HepG2 (cell line): ENCODE results near the gene MEIG1. TPM values are rescaled to one million over a fixed set of nuclear protein-coding genes. Genes with fewer than 3 reads are reported as not detected.

Experiments used
- CHCHD3 ChIP-seq: sonication (generic); formaldehyde crosslinking; IDR thresholded peaks from 2 replicates; pipeline ENCODE4 v1.8.0; 2022; ENCODE audit warnings: mild to moderate bottlenecking, missing genetic modification reagents, moderate library complexity
- GABPB1 ChIP-seq: IDR thresholded peaks from 2 replicates; pipeline ENCODE4 v1.6.1; 2016; ENCODE audit warnings: mild to moderate bottlenecking, missing genetic modification reagents, moderate library complexity, missing compliant biosample characterization
- GATAD2A ChIP-seq: IDR thresholded peaks from 2 replicates; pipeline ENCODE4 v1.6.1; 2016
- IRF2 ChIP-seq: IDR thresholded peaks from 2 replicates; pipeline ENCODE4 v1.6.1; 2018; ENCODE audit warnings: missing genetic modification reagents, missing compliant biosample characterization
- KLF9 ChIP-seq: IDR thresholded peaks from 2 replicates; pipeline ENCODE4 v1.6.1; 2016; ENCODE audit warnings: low read depth
- MYC ChIP-seq: sonication (generic); formaldehyde crosslinking; IDR thresholded peaks from 2 replicates; pipeline ENCODE4 v1.9.0; 2021; ENCODE audit warnings: missing genetic modification reagents, borderline replicate concordance
- MZF1 ChIP-seq: sonication (generic); formaldehyde crosslinking; IDR thresholded peaks from 2 replicates; pipeline ENCODE4 v1.8.1; 2023; ENCODE audit warnings: mild to moderate bottlenecking, missing genetic modification reagents, borderline replicate concordance
- PHF5A ChIP-seq: IDR thresholded peaks from one replicate; pipeline ENCODE4 v1.6.1; 2018; ENCODE audit warnings: low read depth, missing genetic modification reagents; ENCODE audit not compliant: unreplicated experiment
- POLR2G ChIP-seq: fragments of 200-400 bp; formaldehyde crosslinking; IDR thresholded peaks from 2 replicates; pipeline ENCODE4 v1.6.1; 2018; ENCODE audit warnings: mild to moderate bottlenecking, low read depth, low read length, moderate library complexity
- PRPF4 ChIP-seq: fragments of 200-400 bp; formaldehyde crosslinking; IDR thresholded peaks from 2 replicates; pipeline ENCODE4 v1.6.1; 2016; ENCODE audit warnings: low read length, low read depth; ENCODE audit not compliant: poor library complexity, severe bottlenecking
- TSC22D2 ChIP-seq: sonication (generic); formaldehyde crosslinking; IDR thresholded peaks from 2 replicates; pipeline ENCODE4 v1.5.1; 2020; ENCODE audit warnings: missing genetic modification reagents, mild to moderate bottlenecking, borderline replicate concordance
- YY1 ChIP-seq: IDR thresholded peaks from 2 replicates; pipeline ENCODE4 v1.6.1; 2011; ENCODE audit warnings: low read length, low read depth, moderate library complexity, mild to moderate bottlenecking; ENCODE audit not compliant: insufficient read depth, insufficient replicate concordance
- ZNF230 ChIP-seq: sonication (generic); formaldehyde crosslinking; IDR thresholded peaks from 2 replicates; pipeline ENCODE4 v1.4.0; 2020; ENCODE audit warnings: mild to moderate bottlenecking, missing genetic modification reagents
- ZNF350 ChIP-seq: sonication (generic); formaldehyde crosslinking; IDR thresholded peaks from 2 replicates; pipeline ENCODE4 v1.4.0; 2020; ENCODE audit warnings: mild to moderate bottlenecking, low read depth, missing genetic modification reagents, borderline replicate concordance
- ZNF552 ChIP-seq: sonication (generic); formaldehyde crosslinking; IDR thresholded peaks from 2 replicates; pipeline ENCODE4 v1.9.0; 2022; ENCODE audit warnings: missing genetic modification reagents, mild to moderate bottlenecking, borderline replicate concordance
- ZNF598 ChIP-seq: sonication (generic); formaldehyde crosslinking; IDR thresholded peaks from 2 replicates; pipeline ENCODE4 v1.5.1; 2020; ENCODE audit warnings: mild to moderate bottlenecking, missing genetic modification reagents, borderline replicate concordance
- ZNF777 ChIP-seq: sonication (generic); formaldehyde crosslinking; IDR thresholded peaks from 2 replicates; pipeline ENCODE4 v1.4.0; 2020; ENCODE audit warnings: missing genetic modification reagents
- ZNF788 ChIP-seq: sonication (generic); formaldehyde crosslinking; IDR thresholded peaks from 2 replicates; pipeline ENCODE4 v1.5.0; 2020; ENCODE audit warnings: mild to moderate bottlenecking, missing genetic modification reagents, borderline replicate concordance
- polyA plus RNA-seq, 8 experiments: library from polyadenylated mRNA; depleted of rRNA in 3 of 8; stranded (reverse) in 7 of 8; unstranded in 1 of 8; fragments of >200 nt; fragmentation: Illumina TruSeq in 4 of 8; extraction: Trizol in 4 of 8; gene quantifications; 2 replicates each; pipeline versions ENCODE4 v1.2.1 to v1.2.3, GENCODE V29; 2011 to 2016; ENCODE audit warnings: low read depth in 4 of 8, missing spikeins in 1 of 8, mixed read lengths in 1 of 8; ENCODE audit not compliant: insufficient read depth in 1 of 8
- total RNA-seq, 5 experiments: library from RNA; depleted of rRNA; stranded (reverse); fragments of >200 nt; fragmentation: Illumina TruSeq; extraction: Trizol; gene quantifications; 2 replicates each; pipeline ENCODE4 v1.2.3, GENCODE V29; 2016; ENCODE audit warnings: low read depth in 1 of 5
- TF ChIP-seq, protein P1 (sequence below): sonication (generic); formaldehyde crosslinking; IDR thresholded peaks from 2 replicates; pipeline ENCODE4; 2020; ENCODE audit warnings: missing genetic modification reagents, mild to moderate bottlenecking, borderline replicate concordance
- TF ChIP-seq, protein P2 (sequence below): sonication (generic); formaldehyde crosslinking; IDR thresholded peaks from 2 replicates; pipeline ENCODE4 v1.8.0; 2022; ENCODE audit warnings: missing genetic modification reagents, mild to moderate bottlenecking, borderline replicate concordance
- TF ChIP-seq, protein P3 (sequence below): IDR thresholded peaks from 2 replicates; pipeline ENCODE4 v1.6.1; 2012; ENCODE audit warnings: low read length, improper control_type of control experiment

MEIG1 gene
- total and polyA plus RNA-seq, 2 of the 13 experiments (the other 11 are each of a cell fraction or from before 2014, with no cell fraction given) = not detected

DNA sequence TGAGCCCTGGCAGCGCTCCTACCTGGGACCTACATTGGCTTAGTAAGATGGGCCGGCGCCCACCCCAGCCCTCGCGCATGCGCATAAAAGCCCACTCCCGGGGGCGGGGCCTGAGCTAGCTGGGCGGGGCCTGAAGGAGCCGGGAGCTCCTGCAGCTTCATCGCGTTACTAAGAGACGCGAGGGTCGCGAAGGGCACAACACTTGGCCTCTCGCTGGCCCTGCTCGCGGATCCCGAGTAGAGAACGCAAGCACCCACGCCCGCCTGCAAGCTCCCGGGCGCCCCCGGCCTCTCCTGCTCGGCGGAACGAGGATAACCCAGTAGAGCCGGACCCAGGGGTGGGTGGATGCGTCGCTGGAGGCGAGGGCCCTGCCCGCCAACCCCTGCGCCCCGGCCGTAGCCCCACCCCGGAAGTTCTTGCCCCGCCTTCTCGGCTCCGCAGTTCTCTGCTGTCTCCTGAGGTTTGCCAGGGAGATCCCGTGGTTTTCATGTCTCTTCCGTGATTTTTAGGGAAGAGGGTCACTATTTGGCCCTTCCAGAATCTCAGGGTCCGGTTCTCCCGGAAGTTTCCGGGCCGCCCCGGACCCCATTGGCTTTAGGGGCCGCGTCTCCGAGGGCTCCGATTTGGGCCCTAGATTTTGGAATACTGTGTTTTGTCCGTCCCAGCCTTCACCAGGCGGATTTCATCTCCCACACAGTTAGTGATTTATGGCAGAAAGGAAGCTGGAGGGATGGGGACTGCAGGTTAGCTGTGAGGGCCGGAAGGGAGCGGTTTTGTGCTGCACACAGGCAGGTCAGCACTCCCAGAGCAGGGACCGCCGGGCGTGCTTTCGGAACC lies at the start of gene MEIG1 (continued):
- TF ChIP-seq CHCHD3 (CRISPR knock-in tag) = no peak
- TF ChIP-seq GABPB1 (CRISPR knock-in tag) = peak; percentile 95
- peak; percentile 22; the same call in 1 of the 2 replicates for TF ChIP-seq ZNF230 (CRISPR knock-in tag)
- TF ChIP-seq TSC22D2 (CRISPR knock-in tag) = peak; percentile 46; the same call in 1 of the 2 replicates
- TF ChIP-seq ZNF598 (CRISPR knock-in tag) = peak; percentile 86; the same call in 1 of the 2 replicates
- TF ChIP-seq PRPF4 = no peak
- no peak for TF ChIP-seq PHF5A (CRISPR knock-in tag)
- peak; percentile 73 for TF ChIP-seq POLR2G
- TF ChIP-seq, protein P1, sequence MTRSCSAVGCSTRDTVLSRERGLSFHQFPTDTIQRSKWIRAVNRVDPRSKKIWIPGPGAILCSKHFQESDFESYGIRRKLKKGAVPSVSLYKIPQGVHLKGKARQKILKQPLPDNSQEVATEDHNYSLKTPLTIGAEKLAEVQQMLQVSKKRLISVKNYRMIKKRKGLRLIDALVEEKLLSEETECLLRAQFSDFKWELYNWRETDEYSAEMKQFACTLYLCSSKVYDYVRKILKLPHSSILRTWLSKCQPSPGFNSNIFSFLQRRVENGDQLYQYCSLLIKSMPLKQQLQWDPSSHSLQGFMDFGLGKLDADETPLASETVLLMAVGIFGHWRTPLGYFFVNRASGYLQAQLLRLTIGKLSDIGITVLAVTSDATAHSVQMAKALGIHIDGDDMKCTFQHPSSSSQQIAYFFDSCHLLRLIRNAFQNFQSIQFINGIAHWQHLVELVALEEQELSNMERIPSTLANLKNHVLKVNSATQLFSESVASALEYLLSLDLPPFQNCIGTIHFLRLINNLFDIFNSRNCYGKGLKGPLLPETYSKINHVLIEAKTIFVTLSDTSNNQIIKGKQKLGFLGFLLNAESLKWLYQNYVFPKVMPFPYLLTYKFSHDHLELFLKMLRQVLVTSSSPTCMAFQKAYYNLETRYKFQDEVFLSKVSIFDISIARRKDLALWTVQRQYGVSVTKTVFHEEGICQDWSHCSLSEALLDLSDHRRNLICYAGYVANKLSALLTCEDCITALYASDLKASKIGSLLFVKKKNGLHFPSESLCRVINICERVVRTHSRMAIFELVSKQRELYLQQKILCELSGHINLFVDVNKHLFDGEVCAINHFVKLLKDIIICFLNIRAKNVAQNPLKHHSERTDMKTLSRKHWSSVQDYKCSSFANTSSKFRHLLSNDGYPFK (CRISPR knock-in tag) = peak; percentile 99
- TF ChIP-seq IRF2 = 0 out of 2 replicates have a peak, but pooled peaks have one; percentile 10
- TF ChIP-seq MYC (CRISPR knock-in tag) = peak; percentile 38; the same call in 1 of the 2 replicates
- 0 out of 2 replicates have a peak, but pooled peaks have one; percentile 55 for TF ChIP-seq ZNF552 (CRISPR knock-in tag)
- TF ChIP-seq, protein P2, sequence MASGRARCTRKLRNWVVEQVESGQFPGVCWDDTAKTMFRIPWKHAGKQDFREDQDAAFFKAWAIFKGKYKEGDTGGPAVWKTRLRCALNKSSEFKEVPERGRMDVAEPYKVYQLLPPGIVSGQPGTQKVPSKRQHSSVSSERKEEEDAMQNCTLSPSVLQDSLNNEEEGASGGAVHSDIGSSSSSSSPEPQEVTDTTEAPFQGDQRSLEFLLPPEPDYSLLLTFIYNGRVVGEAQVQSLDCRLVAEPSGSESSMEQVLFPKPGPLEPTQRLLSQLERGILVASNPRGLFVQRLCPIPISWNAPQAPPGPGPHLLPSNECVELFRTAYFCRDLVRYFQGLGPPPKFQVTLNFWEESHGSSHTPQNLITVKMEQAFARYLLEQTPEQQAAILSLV = 0 out of 2 replicates have a peak, but pooled peaks have one; percentile 61
- 0 out of 2 replicates have a peak, but pooled peaks have one; percentile 49 for TF ChIP-seq ZNF777 (CRISPR knock-in tag)
- TF ChIP-seq, protein P3, sequence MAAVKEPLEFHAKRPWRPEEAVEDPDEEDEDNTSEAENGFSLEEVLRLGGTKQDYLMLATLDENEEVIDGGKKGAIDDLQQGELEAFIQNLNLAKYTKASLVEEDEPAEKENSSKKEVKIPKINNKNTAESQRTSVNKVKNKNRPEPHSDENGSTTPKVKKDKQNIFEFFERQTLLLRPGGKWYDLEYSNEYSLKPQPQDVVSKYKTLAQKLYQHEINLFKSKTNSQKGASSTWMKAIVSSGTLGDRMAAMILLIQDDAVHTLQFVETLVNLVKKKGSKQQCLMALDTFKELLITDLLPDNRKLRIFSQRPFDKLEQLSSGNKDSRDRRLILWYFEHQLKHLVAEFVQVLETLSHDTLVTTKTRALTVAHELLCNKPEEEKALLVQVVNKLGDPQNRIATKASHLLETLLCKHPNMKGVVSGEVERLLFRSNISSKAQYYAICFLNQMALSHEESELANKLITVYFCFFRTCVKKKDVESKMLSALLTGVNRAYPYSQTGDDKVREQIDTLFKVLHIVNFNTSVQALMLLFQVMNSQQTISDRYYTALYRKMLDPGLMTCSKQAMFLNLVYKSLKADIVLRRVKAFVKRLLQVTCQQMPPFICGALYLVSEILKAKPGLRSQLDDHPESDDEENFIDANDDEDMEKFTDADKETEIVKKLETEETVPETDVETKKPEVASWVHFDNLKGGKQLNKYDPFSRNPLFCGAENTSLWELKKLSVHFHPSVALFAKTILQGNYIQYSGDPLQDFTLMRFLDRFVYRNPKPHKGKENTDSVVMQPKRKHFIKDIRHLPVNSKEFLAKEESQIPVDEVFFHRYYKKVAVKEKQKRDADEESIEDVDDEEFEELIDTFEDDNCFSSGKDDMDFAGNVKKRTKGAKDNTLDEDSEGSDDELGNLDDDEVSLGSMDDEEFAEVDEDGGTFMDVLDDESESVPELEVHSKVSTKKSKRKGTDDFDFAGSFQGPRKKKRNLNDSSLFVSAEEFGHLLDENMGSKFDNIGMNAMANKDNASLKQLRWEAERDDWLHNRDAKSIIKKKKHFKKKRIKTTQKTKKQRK = no peak
- peak; percentile 26 for TF ChIP-seq YY1
- TF ChIP-seq KLF9 = peak; percentile 19; the same call in 1 of the 2 replicates
- peak; percentile 66; the same call in 1 of the 2 replicates for TF ChIP-seq ZNF788
- 0 out of 2 replicates have a peak, but pooled peaks have one; percentile 7 for TF ChIP-seq GATAD2A (CRISPR knock-in tag)
- no peak for TF ChIP-seq MZF1 (CRISPR knock-in tag)
- TF ChIP-seq ZNF350 (CRISPR knock-in tag) = peak; percentile 56
